Fibroblast of the aortic adventitia (primary cell): ENCODE data around the gene SDHB. TPM values are rescaled to one million over a fixed set of nuclear protein-coding genes. Genes with fewer than 3 reads are reported as not detected.

ENCODE experiments used
- DNase-seq: peaks from one replicate; pipeline ENCODE4 v3.0.0-alpha.2; 2010; ENCODE audit warnings: low read depth
- H3K4me3 ChIP-seq: 2 replicates; pipeline ENCODE4 v1.5.1; 2011; ENCODE audit warnings: low read depth, mild to moderate bottlenecking, control low read depth, low read length, moderate library complexity
- total RNA-seq: library from RNA; depleted of rRNA; stranded (reverse); fragments of >200 nt; gene quantifications from 2 replicates; pipeline ENCODE4 v1.2.3, GENCODE V29; 2012; ENCODE audit warnings: low replicate concordance
- TF ChIP-seq, protein P1 (sequence below): IDR thresholded peaks from 2 replicates; pipeline ENCODE4 v1.5.1; 2011; ENCODE audit warnings: mild to moderate bottlenecking, low read length, control low read depth, inconsistent platforms; ENCODE audit not compliant: insufficient read depth

Gene SDHB
- 48.4 and 106 TPM in 2 replicates for total RNA-seq

DNA sequence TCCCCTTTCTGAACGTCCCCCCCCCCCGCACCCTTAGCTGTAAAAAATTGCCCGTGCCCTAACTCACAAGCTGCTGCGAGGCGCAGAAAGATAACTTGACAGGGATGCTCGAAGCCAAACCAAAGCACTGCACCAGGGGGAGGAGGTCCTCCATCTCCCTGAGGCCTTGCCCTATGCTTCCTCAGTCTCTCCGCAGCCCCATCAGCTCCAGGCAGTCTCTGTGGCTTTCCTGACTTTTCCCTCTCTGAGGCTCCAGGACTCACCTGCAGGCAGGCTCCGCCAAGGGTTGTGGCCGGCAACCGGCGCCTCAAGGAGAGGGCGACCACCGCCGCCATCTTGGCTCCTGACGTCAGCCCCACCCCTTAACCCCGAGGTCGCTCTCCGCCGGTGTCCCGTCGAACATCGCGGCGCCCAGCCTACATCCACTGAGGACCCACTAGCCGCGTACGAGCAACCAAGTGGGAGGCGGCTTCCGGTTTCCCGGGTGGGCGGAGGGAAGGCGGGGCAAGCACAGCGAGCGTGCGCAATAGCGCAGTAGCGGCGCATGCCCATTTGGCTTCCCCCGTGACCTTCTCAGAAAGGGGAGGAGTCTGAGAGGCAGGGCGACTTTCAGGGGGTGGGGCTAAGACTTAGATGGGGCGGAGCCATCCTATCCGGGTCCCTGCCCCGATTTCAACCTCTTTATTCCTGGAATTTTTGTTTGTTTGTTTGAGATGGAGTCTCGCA, at the start of gene SDHB:
Gene SDHB, minus strand, starts transcription at position 348 of the 726 bp plus-strand sequence. Its CDS starts 13 bp downstream, at position 335.
- TF ChIP-seq, protein P1, sequence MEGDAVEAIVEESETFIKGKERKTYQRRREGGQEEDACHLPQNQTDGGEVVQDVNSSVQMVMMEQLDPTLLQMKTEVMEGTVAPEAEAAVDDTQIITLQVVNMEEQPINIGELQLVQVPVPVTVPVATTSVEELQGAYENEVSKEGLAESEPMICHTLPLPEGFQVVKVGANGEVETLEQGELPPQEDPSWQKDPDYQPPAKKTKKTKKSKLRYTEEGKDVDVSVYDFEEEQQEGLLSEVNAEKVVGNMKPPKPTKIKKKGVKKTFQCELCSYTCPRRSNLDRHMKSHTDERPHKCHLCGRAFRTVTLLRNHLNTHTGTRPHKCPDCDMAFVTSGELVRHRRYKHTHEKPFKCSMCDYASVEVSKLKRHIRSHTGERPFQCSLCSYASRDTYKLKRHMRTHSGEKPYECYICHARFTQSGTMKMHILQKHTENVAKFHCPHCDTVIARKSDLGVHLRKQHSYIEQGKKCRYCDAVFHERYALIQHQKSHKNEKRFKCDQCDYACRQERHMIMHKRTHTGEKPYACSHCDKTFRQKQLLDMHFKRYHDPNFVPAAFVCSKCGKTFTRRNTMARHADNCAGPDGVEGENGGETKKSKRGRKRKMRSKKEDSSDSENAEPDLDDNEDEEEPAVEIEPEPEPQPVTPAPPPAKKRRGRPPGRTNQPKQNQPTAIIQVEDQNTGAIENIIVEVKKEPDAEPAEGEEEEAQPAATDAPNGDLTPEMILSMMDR = no peak
- peak within 1 kb of the TSS; percentile 100 for H3K4me3 ChIP-seq
- peak; percentile 98 for DNase-seq

DNA sequence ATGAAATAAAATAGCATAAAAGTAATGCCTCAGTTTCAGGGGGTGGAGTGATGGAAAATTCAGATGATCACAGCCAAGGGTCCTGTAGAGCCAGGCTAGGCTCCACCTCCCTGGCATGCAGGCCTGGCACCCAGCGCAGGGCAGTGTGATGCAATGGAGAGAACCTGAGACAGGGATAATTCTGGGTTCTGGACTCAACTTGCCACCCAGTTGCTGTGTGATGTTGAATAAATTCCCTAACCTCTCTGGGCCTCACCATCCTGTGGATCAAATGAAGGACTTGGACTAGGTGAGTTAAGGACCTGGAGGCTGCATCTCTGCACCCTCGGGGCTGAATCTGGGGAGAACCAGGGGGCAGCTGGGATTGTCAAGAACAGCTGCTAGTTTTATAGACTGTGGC, 48.4 kb upstream of the SDHB start:
- TF ChIP-seq, protein P1 = no peak
- DNase-seq = no peak
- no peak overlapping the region for H3K4me3 ChIP-seq

DNA sequence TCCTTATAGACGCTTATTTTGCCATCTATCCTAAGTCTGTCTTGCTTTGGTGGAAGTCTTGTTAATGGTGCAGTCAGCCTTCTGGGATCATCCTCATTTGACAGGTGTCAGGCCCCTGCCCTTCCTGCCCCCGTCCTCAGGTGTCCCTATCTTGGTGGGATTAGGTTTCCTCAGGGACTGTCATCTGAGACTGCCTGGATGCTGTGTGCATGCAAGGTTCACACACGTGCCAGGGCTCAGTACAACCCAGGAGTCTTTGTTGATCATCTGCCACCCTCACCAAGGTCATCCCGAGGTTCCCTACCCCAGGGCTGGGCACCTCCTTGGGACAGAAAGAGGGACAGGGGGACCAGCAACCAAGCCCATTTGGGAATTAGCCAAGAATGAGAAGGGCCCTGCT, 47.4 kb upstream of the SDHB start:
- TF ChIP-seq, protein P1 = no peak
- DNase-seq = no peak
- no peak overlapping the region for H3K4me3 ChIP-seq

DNA sequence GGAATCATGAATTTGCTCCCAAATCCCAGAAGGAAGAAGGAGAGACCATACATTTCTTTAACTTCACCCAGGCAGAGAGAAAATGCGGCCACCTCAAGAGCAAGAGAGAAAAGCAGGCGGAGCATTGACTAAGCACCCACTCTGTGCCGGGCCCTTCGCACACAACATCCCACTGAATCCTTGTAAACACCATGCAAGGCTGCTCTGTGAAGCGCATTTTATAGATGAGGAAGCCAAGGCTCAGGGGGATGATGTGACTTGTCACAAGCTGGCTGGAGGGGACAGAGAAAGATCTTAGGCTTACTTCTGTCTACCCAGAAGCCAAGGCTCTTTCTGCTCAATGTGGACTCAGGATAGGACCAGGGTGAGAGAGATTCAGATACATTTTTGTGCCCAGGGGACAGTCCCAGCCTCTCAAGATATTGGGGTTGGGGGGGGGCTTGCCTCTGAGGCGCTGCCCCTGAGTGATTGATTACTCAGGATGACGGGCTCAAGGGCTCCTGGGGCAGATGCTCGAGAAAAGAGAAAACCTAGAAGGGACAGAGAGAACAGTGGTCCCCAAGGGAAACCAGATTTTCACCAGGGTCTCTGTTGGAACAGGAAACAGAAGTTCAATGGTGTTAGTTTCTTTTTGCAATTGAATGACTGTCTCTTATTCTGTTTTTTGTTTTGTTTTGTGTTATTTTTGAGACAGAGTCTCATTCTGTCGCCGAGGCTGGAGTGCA, 45.9 kb upstream of the SDHB start:
- DNase-seq = no peak
- TF ChIP-seq, protein P1 = no peak
- H3K4me3 ChIP-seq = no peak overlapping the region

DNA sequence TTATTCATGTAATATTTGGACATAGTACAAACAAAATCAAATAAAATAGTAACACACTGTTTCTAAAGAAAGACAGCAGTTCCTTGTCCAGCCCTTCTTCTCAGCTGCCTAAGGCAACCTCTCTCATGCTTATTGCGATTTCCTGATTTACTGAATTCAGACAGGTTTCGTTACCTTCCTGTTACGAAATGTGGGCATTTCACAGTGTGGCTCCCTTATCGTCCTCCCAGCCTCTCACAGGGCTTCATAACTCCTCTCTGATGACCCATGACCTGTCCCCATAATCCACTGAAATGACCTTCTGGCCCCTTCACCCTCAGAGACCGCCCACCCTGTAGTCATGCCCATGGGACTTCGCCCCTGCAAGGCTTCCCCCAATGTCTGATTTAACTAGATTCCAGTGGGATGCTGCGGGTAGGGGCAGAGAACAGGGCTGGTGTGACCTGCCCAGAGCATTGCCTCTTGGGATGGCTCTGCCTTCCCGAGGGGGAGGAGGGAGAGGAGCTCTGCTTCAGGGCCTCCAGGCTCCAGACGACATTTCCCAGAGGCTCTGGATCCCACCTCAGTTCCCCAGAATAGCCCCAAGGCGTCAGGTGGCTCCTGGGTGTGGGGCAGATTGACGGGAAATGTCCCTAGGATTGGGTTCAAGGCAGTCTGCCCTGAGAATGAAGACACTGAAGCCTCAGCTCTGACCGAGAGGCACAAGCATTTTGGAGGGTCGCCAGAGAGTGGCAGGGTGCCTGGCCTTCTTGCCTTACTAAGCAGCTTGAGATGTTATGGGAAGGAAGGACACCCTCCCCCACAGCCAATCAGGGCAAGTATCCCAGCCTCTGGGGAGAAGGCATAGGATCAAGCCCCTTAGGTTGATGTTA, 44.9 kb upstream of the SDHB start:
- no peak overlapping the region for H3K4me3 ChIP-seq
- DNase-seq = peak; percentile 8
- TF ChIP-seq, protein P1 = no peak

DNA sequence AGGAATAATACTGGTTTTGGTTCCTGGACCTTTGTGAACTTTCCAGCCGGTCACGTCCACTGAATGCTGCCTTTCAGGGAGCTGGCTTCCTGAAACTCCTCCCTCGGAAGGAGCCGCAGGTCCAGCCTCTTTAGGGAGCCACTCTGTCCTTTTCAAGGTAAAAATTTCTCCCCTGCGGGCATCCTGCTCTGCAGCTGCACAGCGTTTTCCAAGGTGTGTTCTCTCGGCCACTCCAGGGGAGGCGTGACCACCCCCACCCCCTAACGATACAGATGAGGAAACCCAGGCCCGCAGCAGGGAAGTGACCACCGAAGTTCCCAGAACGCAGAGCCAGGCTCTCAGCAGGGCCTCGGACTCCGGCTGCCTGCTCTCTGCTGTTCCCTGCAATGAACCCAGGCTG, 44.0 kb upstream of the SDHB start:
- TF ChIP-seq, protein P1 = no peak
- H3K4me3 ChIP-seq = no peak overlapping the region
- DNase-seq = no peak
